Uterus (tissue), 4 donors: Measurements from ENCODE around the gene MORN2. TPM values are rescaled to one million over a fixed set of nuclear protein-coding genes. Genes with fewer than 3 reads are reported as not detected.

Source experiments
- DNase-seq, 2 donors: peaks; one replicate each; pipeline ENCODE4 v3.0.0-alpha.2; 2019 to 2020
- H3K27ac ChIP-seq, 2 donors: fragments of 200-600 bp; sonication (generic); 1 replicate in 1 of 2; 2 replicates in 1 of 2; pipeline ENCODE4 v1.5.1; 2016 to 2018
- H3K27me3 ChIP-seq, 2 donors: fragments of 200-600 bp; sonication (generic); one replicate each; pipeline ENCODE4 v1.5.1; 2018 to 2019; ENCODE audit warnings: control low read depth in 1 of 2
- H3K36me3 ChIP-seq, 2 donors: fragments of 200-600 bp; sonication (generic); one replicate each; pipeline ENCODE4 v1.5.1; 2019; ENCODE audit warnings: control low read depth in 1 of 2
- H3K4me1 ChIP-seq, 2 donors: fragments of 200-600 bp; sonication (generic); one replicate each; pipeline ENCODE4 v1.5.1; 2018 to 2019; ENCODE audit warnings: control low read depth in 1 of 2
- H3K4me3 ChIP-seq, 2 donors: fragments of 200-600 bp; sonication (generic); 1 replicate in 1 of 2; 2 replicates in 1 of 2; pipeline ENCODE4 v1.5.1; 2018 to 2019; ENCODE audit warnings: mild to moderate bottlenecking in 1 of 2
- H3K9me3 ChIP-seq, 2 donors: fragments of 200-600 bp; sonication (generic); one replicate each; pipeline ENCODE4 v1.5.1; 2019; ENCODE audit warnings: control low read depth in 1 of 2
- POLR2A ChIP-seq, 2 donors: fragments of 450-650 bp; IDR thresholded peaks; one replicate each; pipeline ENCODE4 v1.6.1; 2016; ENCODE audit warnings: antibody characterized with exemption in 2 of 2, mild to moderate bottlenecking in 1 of 2, moderate library complexity in 1 of 2
- intact Hi-C: fragments of 100-400 bp; cut with DNase I; formaldehyde crosslinking; loops from one replicate; pipeline ENCODE4 v1.15.1; 2023; ENCODE audit warnings: low total_unique reads
- small RNA-seq: library from RNA; depleted of rRNA; stranded (forward); fragments of <200 nt; gene quantifications from one replicate; pipeline ENCODE3, GENCODE V24; 2016
- total RNA-seq, 4 donors: library from RNA; depleted of rRNA in 3 of 4; stranded (reverse); fragments of >200 nt in 3 of 4; gene quantifications; one replicate each; pipeline versions ENCODE4 v1.1.0 to v1.2.4, GENCODE V29; 2014 to 2023
- TF ChIP-seq, protein P1 (sequence below), 4 experiments: fragments of 200-600 bp in 2 of 4; fragments of 450-650 bp in 2 of 4; sonication (generic) in 2 of 4; IDR thresholded peaks; one replicate each; pipeline ENCODE4 v1.5.1; 2016 to 2019; ENCODE audit warnings: antibody characterized with exemption in 4 of 4, mild to moderate bottlenecking in 2 of 4, moderate library complexity in 1 of 4
- donor health status: DM: yes; HTN: yes; CAD: no.

Gene MORN2
- total RNA-seq, 4 donors from 2014 or later = 2.0 to 16.3 (median 10.6) TPM

DNA sequence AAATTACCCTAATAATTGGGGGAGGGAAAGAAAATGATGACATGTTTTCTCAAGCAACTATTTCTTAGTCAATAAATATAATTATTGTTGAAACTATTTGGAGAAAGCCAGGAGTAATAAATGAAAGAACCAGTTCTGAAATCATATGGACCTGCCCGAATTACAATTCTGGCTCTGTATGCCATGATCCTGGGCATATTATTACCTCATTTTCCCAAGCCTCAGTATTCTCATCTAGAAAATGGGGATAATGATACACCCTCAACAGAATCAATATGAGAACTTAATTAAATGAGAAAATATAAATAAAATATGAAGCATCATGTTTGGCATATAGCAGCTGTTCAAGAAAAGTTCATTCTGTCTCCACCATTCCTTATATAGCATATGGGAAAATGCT lies 36.8 kb downstream of the MORN2 start:
- Histone ChIP-seq H3K9me3 (no peaks in the 10 kb centered on the region), H3K27me3 (no peaks in the 10 kb centered on the region), H3K36me3 (no peaks in the 10 kb centered on the region), H3K4me3 (no peak overlapping the region), H3K27ac (no peak overlapping the region), H3K4me1 (no peaks in the 10 kb centered on the region)
- no peak for DNase-seq
- no peak for TF ChIP-seq POLR2A (IDR thresholded peaks at IDR 0.05)
- intact Hi-C loops = no loop called here

DNA sequence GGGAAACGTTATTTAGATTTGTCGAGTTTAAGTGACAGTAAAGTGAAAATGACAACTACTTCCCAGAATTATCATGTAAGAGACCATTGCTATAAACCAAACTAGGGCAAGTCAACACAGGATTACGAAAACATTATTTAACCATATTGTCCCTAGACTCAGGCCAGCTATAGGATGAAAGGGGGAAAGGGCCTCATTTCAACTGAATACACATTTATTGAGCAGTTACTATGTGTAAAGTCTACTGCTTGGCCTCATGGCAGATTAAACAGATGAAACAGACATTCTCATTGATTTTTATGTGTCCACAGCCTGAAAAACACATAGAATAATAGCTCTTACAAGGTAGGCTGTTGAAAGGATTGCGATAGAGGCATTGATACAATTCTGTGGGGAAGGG lies 46.6 kb downstream of the MORN2 start:
- Histone ChIP-seq H3K4me1 (no peaks in the 10 kb centered on the region), H3K27me3 (no peaks in the 10 kb centered on the region), H3K27ac (no peak overlapping the region), H3K36me3 (no peaks in the 10 kb centered on the region), H3K9me3 (no peaks in the 10 kb centered on the region), H3K4me3 (no peak overlapping the region)
- DNase-seq = no peak
- intact Hi-C loops = no loop called here
- no peak for TF ChIP-seq POLR2A (IDR thresholded peaks at IDR 0.05)
- TF ChIP-seq, protein P1, sequence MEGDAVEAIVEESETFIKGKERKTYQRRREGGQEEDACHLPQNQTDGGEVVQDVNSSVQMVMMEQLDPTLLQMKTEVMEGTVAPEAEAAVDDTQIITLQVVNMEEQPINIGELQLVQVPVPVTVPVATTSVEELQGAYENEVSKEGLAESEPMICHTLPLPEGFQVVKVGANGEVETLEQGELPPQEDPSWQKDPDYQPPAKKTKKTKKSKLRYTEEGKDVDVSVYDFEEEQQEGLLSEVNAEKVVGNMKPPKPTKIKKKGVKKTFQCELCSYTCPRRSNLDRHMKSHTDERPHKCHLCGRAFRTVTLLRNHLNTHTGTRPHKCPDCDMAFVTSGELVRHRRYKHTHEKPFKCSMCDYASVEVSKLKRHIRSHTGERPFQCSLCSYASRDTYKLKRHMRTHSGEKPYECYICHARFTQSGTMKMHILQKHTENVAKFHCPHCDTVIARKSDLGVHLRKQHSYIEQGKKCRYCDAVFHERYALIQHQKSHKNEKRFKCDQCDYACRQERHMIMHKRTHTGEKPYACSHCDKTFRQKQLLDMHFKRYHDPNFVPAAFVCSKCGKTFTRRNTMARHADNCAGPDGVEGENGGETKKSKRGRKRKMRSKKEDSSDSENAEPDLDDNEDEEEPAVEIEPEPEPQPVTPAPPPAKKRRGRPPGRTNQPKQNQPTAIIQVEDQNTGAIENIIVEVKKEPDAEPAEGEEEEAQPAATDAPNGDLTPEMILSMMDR (IDR thresholded peaks at IDR 0.05) = no peak

- Histone ChIP-seq H3K4me3 (no peak overlapping the region), H3K4me1 (no peaks in the 10 kb centered on the region), H3K9me3 (no peaks in the 10 kb centered on the region), H3K27me3 (no peaks in the 10 kb centered on the region), H3K27ac (no peak overlapping the region), H3K36me3 (no peaks in the 10 kb centered on the region)
- no peak for DNase-seq
- intact Hi-C loops = no loop called here
- TF ChIP-seq, protein P1 (IDR thresholded peaks at IDR 0.05) = no peak
- TF ChIP-seq POLR2A (IDR thresholded peaks at IDR 0.05) = no peak
These were observed 47.1 kb downstream of the MORN2 start for GRCh38 chr2:38922902-38923301.

DNA sequence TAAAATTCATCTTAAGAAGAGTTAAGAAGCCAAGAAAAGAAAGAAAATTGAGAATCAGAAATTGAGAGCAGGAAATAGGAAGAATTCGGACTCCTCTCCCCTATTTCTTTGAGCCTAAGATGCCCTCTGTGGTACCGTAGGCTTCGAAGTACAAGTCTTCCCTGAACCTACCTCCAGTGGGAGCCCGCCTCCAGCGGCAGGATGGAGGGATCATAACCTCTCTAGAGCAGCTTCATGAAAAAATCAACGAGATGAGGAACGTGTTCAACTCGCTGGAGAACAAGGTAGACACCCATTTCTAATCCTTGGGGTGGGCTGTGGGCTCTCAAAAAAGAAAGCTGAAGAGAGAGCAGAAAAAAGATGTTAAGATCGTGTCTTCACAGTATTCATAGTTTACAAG lies 50.2 kb downstream of the MORN2 start:
- Histone ChIP-seq H3K4me3 (no peak overlapping the region), H3K4me1 (no peaks in the 10 kb centered on the region), H3K27ac (no peak overlapping the region), H3K9me3 (no peaks in the 10 kb centered on the region), H3K36me3 (no peaks in the 10 kb centered on the region), H3K27me3 (no peaks in the 10 kb centered on the region)
- intact Hi-C loops = no loop called here
- TF ChIP-seq POLR2A (IDR thresholded peaks at IDR 0.05) = no peak
- TF ChIP-seq, protein P1 (IDR thresholded peaks at IDR 0.05) = no peak
- no peak for DNase-seq

- no peak overlapping the region for H3K4me3 ChIP-seq
- H3K27me3 ChIP-seq = no peaks in the 10 kb centered on the region
- H3K27ac ChIP-seq = no peak overlapping the region
- intact Hi-C loops = no loop called here
- TF ChIP-seq, protein P1 (IDR thresholded peaks at IDR 0.05) = no peak
- TF ChIP-seq POLR2A (IDR thresholded peaks at IDR 0.05) = no peak
- H3K4me1 ChIP-seq = no peaks in the 10 kb centered on the region
- no peaks in the 10 kb centered on the region for H3K9me3 ChIP-seq
- no peaks in the 10 kb centered on the region for H3K36me3 ChIP-seq
- DNase-seq = no peak
These were observed 54.8 kb downstream of the MORN2 start for GRCh38 chr2:38930600-38930999.

Small RNA genes lying within 50 kb of the gene (small RNA-seq; reads per million reads assigned to genes)
- not detected for gene RNU6-851P

Other genes starting within 250 kb of the MORN2 start
- 100 to 1,000 TPM in 1 of 4 donors, 10 to 100 TPM in 1, 1 to 10 TPM in 2; 6.2 to 104 (median 14.8) TPM for gene GALM, start 209.9 kb upstream of the MORN2 start, total RNA-seq
- 100 to 1,000 TPM in 3 of 4 donors, 10 to 100 TPM in 1; 94.4 to 163 (median 128) TPM for gene SRSF7, start 124.6 kb upstream of the MORN2 start, total RNA-seq
- 10 to 100 TPM in 1 of 4 donors, 1 to 10 TPM in 3; 1.8 to 11.9 (median 5.4) TPM for gene GEMIN6, start 97.8 kb upstream of the MORN2 start, total RNA-seq
- 10 to 100 TPM in 3 of 4 donors, 1 to 10 TPM in 1; 5.3 to 31.2 (median 18.6) TPM for gene DHX57, start within 50 bp of the MORN2 start, total RNA-seq
- 1 to 10 TPM in 3 of 4 donors, under 1 TPM in 1; 0.88 to 5.9 (median 2.2) TPM for gene ARHGEF33, start 13.9 kb downstream of the MORN2 start, total RNA-seq
- gene SOS1, start 245.1 kb downstream of the MORN2 start, total RNA-seq = 100 to 1,000 TPM in 1 of 4 donors, 10 to 100 TPM in 3; 13.3 to 107 (median 40.8) TPM